H54 (cell line): ENCODE results near the gene TRAK2.
A peak's percentile ranks its signal among the peaks of the same experiment; 100 is the strongest.
"Not testable (repeated sequence)": the region's sequence is repeated elsewhere in the genome, so short reads cannot be mapped to it uniquely, and the experiment has no call there.

Experiments used
- DNase-seq: peaks from one replicate; pipeline ENCODE4 v3.0.0; 2011; ENCODE audit warnings: low spot score, mixed read lengths; ENCODE audit not compliant: insufficient read length
- FAIRE-seq: peaks from 3 replicates; lab custom pipeline; 2011; peaks lifted over from hg19 to GRCh38; lab: Jason Lieb, UNC
- POLR2A ChIP-seq: IDR thresholded peaks from 2 replicates; pipeline ENCODE4 v1.6.1; 2011; ENCODE audit warnings: low read depth, mild to moderate bottlenecking, low read length

The TRAK2 gene

DNA sequence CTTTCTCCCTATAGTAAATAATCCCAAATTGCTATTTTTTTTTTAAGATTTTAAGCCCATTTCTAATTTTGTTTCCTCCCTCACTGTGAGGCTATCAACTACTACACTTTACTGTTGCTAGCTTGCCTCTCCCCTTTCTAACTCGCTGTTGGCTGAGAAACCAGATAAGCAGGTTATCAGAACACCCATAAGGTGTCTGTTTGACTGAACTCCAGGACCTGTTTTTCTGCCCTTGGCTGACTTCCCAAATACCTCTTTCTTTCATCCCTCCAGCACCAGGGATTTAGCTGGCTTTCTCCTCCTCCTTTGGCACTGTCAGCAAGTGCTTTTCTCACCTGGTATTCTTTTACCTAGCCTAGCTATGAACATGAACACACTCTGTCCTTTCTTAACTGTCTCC lies 11.1 kb downstream of the TRAK2 start:
- FAIRE-seq (no peak), DNase-seq (no peak)
- no peak for TF ChIP-seq POLR2A

DNA sequence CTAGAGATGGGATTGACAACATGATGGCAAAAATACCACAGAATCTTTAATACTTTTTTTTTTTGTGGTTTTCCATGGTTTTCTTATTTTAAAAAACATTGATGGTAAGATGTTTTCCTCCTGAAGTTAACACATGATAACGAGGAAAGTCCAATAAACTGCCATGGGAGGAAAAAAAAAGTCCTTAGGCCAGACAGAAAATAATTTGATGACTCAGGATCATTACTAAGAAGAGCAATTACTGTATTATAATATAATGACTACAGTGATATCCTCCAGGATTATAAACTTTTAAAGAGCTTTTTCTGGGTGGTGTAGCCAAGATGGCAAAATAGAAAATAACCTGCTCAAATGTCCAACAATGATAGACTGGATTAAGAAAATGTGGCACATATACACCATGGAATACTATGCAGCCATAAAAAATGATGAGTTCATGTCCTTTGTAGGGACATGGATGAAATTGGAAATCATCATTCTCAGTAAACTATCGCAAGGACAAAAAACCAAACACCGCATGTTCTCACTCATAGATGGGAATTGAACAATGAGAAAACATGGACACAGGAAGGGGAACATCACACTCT lies 11.8 kb downstream of the TRAK2 start:
- FAIRE-seq, DNase-seq: not testable (repeated sequence)

GRCh38 chr2:201436141-201436540 lies 15.1 kb downstream of the TRAK2 start:
- FAIRE-seq: no peak
- no peak for TF ChIP-seq POLR2A
- DNase-seq: no peak

DNA sequence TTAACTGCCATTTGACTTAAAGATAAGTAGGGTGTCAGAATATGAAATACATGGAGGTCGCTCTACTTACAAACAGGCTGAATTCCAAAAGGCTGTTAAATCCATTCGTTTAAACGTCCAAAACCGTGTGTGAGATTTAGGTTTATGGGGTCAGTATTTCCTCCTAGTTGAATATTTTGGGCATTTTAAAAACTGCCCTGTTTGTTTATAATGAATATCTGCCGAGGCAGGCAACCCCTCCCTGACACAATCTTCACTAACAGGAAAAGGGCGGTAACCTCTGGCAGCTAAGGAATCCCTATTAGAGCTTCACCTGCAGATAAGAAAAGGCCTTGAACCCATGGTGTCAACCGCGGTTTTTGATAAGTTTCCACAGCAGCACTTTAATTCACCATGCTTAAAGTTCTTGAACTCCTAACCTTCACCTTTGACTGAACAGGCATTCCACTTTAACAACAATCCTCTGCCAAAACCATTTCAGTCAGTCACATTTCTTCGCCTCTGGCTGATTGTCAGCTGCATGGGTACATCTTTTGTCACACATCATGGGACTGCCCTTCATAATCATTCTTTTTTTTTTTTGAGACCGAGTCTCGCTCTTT lies 17.8 kb downstream of the TRAK2 start:
- FAIRE-seq: no peak

DNA sequence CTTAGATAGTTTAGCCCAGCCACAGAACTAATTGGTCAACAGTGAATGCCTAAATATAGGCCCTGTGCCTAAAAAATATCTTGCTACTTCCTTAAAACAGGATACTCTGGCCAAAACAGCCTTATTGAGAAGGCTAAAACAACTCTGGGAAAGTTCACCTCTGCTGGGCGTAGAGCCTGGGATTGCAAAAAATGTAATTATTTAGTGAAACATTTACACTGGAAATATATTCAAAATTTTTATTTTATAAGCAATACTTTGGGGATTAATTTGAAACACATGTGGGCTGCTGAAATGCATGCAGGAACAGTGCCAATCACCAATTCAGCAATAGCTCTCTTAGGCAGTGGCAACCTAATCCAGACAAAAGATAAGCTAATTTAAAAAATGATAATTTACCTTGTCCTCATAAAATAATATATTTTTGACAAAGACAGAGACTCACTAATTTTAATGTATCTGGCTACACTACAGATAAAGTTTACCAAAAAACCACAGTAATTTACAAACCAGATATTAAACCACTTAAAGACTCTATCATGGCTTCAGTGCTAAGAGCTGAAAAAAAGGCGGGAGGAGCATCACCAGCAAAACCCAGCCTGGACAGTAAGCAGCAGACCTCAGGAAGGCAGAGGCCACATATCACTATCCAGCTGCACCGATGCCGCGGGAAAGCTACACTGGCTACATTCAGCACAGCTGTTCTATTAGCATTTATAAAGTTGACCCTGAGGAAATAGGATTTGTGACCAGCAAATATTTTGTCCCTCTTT lies 18.5 kb downstream of the TRAK2 start:
- peak; percentile 6 for FAIRE-seq
- TF ChIP-seq POLR2A: no peak
- no peak for DNase-seq

More for the DNA sequence above, 17.8 kb downstream of the TRAK2 start:
- DNase-seq: no peak
- no peak for TF ChIP-seq POLR2A

GRCh38 chr2:201432038-201432620 lies 19.1 kb downstream of the TRAK2 start:
- peak; percentile 83 for FAIRE-seq
- TF ChIP-seq POLR2A: no peak
- no peak for DNase-seq

DNA sequence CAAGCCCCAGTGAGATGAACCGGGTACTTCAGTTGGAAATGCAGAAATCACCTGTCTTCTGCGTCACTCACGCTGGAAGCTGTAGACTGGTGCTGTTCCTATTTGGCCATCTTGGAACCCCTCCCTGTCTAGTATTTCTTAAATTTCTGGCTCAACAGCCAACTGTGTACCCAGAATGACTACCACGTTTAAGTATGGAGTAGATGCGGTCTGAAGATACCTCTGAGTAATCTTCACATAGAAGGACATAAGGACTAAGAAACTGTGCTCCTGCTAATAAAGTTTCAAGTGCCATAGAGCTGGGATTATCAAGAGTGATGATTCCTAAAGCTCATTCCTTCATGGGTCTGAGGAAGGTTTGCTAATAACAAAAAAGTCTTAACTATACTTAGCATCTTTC lies 20.4 kb downstream of the TRAK2 start:
- DNase-seq (no peak), FAIRE-seq (no peak)
- TF ChIP-seq POLR2A: no peak

GRCh38 chr2:201430322-201430721 lies 20.9 kb downstream of the TRAK2 start:
- FAIRE-seq, DNase-seq: not testable (repeated sequence)

GRCh38 chr2:201429835-201430234 lies 21.4 kb downstream of the TRAK2 start:
- not testable (repeated sequence) for FAIRE-seq, DNase-seq

DNA sequence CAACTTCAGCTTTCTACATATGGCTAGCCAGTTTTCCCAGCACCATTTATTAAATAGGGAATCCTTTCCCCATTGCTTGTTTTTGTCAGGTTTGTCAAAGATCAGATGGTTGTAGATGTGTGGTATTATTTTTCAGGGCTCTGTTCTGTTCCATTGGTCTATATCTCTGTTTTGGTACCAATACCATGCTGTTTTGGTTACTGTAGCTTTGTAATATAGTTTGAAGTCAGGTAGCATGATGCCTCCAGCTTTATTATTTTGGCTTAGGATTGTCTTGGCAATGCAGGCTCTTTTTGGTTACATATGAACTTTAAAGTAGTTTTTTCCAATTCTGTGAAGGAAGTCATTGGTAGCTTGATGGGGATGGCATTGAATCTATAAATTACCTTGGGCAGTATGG lies 22.9 kb downstream of the TRAK2 start:
- DNase-seq, FAIRE-seq: not testable (repeated sequence)

GRCh38 chr2:201425952-201426351 lies 25.3 kb downstream of the TRAK2 start:
- TF ChIP-seq POLR2A: no peak
- no peak for FAIRE-seq
- no peak for DNase-seq

DNA sequence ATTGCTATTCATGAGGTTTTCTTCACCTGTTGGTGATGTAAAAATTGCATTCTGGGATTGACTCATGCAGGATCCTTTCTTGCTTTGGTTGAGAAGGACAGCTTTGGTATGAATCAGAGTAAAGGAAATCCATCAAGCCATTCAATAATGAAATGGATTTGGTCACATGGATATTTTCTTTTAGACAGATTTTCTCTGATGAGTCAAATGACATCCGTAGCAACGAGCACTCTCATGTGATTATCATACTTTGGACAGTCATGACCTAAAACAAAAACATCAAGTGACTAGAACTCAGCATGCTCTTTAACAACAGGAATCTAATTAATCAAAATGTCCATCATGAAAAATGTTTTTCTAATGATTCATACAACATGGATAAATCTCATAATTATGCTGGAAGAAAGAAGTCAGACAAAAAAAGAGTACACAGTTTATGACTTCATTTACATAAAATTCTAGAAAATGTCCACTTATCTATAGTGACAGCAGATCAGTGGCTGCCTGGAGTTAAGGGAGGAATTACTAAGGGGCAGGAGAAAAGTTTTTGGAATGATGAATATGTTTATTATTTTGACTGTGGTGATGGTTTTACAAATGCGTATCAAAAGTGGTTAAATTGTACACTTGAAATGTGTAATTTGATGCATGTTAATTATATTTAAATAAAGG lies 30.7 kb downstream of the TRAK2 start:
- no peak for DNase-seq
- no peak for TF ChIP-seq POLR2A
- peak; percentile 86 for FAIRE-seq

- DNase-seq (no peak), FAIRE-seq (no peak)
- no peak for TF ChIP-seq POLR2A
Measured at GRCh38 chr2:201419986-201420385, 31.3 kb downstream of the TRAK2 start.

DNA sequence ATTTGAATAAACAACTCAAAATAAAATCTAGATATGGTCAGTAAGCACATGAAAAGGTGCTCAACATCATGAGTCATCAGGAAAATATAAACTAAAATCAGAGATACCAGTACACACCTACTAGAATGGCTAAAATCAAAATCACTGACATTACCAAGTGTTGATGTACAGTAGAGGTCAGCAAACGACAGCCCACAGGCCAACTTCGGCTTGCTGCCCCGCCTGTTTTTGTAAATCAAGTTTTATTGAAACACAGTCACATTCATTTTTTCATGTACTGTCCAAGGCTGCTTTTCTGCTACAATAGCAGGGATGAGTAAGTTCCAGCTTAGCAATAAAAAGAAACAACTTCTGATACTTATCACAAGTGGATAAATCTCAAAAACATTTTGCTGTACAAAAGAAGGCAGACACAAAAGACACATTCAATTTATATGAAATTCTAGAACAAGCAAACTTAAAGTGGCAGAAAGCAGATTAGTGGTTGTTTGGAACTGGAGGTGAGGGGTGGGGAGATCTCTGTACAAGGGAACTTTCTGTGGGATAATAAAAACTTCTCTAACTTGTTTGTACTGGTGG lies 32.1 kb downstream of the TRAK2 start:
- FAIRE-seq: peak; percentile 94

More for the DNA sequence above, 32.1 kb downstream of the TRAK2 start:
- TF ChIP-seq POLR2A: no peak
- DNase-seq: no peak
